GM19238 (cell line): ENCODE measurements around the gene NGRN.

Experiments used
- DNase-seq: peaks from one replicate; pipeline ENCODE4 v3.0.0; 2011; ENCODE audit warnings: low spot score; ENCODE audit not compliant: insufficient read length

Gene NGRN

GRCh38 chr15:90316139-90316538 lies 50.7 kb downstream of the NGRN start:
- DNase-seq: no peak

- no peak for DNase-seq
Observed at GRCh38 chr15:90318591-90318990, 53.1 kb downstream of the NGRN start.

GRCh38 chr15:90320062-90320884 lies 54.8 kb downstream of the NGRN start:
- DNase-seq: peak; percentile 70

GRCh38 chr15:90320885-90321278 lies 55.4 kb downstream of the NGRN start:
- DNase-seq: no peak
